IPS-18a (cell line): Measurements from ENCODE around the gene CALN1.
"Not testable (repeated sequence)": the region's sequence is repeated elsewhere in the genome, so short reads cannot be mapped to it uniquely, and the experiment has no call there.

Source experiments
- H3K27ac ChIP-seq: one replicate; pipeline ENCODE4 v1.5.1; 2013; ENCODE audit warnings: low read length
- H3K27me3 ChIP-seq: one replicate; pipeline ENCODE4 v1.6.1; 2013; ENCODE audit warnings: mild to moderate bottlenecking, low read length; ENCODE audit not compliant: control insufficient read depth, insufficient read depth
- H3K36me3 ChIP-seq: one replicate; pipeline ENCODE4 v1.6.1; 2013; ENCODE audit warnings: low read depth, low read length; ENCODE audit not compliant: control insufficient read depth
- H3K4me1 ChIP-seq: one replicate; pipeline ENCODE4 v1.6.1; 2013; ENCODE audit warnings: low read depth, low read length; ENCODE audit not compliant: control insufficient read depth
- H3K4me3 ChIP-seq: one replicate; pipeline ENCODE4 v1.5.1; 2013; ENCODE audit warnings: low read length
- H3K9ac ChIP-seq: one replicate; pipeline ENCODE4 v1.6.1; 2013; ENCODE audit warnings: mild to moderate bottlenecking, low read length, moderate library complexity
- H3K9me3 ChIP-seq: one replicate; pipeline ENCODE4 v1.6.1; 2013; ENCODE audit warnings: low read depth, low read length; ENCODE audit not compliant: control insufficient read depth

CALN1 gene

DNA sequence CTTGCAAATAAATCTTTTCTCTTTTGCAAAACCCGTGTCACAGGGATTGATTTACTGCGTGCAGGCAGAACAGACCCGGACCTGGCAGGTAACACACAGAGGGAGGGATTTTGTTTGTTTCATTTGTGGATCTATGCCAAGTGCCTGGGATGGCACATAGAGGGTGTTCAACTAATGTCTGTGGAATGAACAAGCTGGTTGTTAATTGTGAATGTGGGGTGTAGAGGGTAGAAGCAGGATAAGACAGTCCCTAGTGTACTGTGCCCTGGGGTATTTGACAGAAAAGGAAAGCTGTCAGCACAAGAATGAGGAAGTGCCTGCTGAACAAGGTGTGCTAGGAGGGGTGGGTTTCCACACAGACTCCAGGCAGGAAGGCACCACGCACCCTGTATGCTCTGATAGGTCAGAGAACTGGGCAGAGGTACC, 331.8 kb downstream of the CALN1 start:
- no peak overlapping the region for H3K4me3 ChIP-seq
- H3K9me3 ChIP-seq: no peaks in the 10 kb centered on the region
- H3K9ac ChIP-seq: no peak overlapping the region
- H3K27ac ChIP-seq: no peak overlapping the region
- H3K36me3 ChIP-seq: no peaks in the 10 kb centered on the region
- no peaks in the 10 kb centered on the region for H3K4me1 ChIP-seq
- no peaks in the 10 kb centered on the region for H3K27me3 ChIP-seq

- H3K9ac ChIP-seq: no peak overlapping the region
- H3K4me1 ChIP-seq: no peaks in the 10 kb centered on the region
- H3K27me3 ChIP-seq: no peaks in the 10 kb centered on the region
- H3K4me3 ChIP-seq: no peak overlapping the region
- H3K27ac ChIP-seq: no peak overlapping the region
- H3K36me3 ChIP-seq: no peaks in the 10 kb centered on the region
- no peaks in the 10 kb centered on the region for H3K9me3 ChIP-seq
Measured at GRCh38 chr7:72078856-72079255, 333.3 kb downstream of the CALN1 start.

DNA sequence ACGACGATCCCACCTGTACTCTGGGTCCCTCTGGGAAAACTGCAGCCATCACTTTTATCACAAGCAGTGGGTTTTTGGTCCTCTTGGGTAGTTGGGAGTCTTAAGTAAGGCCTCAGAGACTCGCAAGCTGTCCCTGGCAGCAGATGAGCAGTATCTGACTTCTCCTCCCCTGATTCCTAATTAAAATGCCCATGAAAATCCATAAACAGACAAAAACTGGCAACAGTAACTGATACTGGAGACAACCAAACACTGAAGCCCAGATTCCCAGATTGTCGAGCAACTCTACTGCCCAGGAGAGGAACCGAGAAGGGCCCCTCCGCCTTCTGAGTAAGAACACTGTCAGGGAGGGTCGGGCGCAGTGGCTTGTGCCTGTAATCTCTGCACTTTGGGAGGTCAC, 333.8 kb downstream of the CALN1 start:
- no peak overlapping the region for H3K27ac ChIP-seq
- no peaks in the 10 kb centered on the region for H3K36me3 ChIP-seq
- H3K9ac ChIP-seq: no peak overlapping the region
- H3K9me3 ChIP-seq: no peaks in the 10 kb centered on the region
- H3K4me1 ChIP-seq: no peaks in the 10 kb centered on the region
- H3K4me3 ChIP-seq: no peak overlapping the region
- H3K27me3 ChIP-seq: no peaks in the 10 kb centered on the region

- no peaks in the 10 kb centered on the region for H3K4me1 ChIP-seq
- no peaks in the 10 kb centered on the region for H3K9me3 ChIP-seq
- no peak overlapping the region for H3K4me3 ChIP-seq
- no peaks in the 10 kb centered on the region for H3K27me3 ChIP-seq
- H3K36me3 ChIP-seq: no peaks in the 10 kb centered on the region
- no peak overlapping the region for H3K9ac ChIP-seq
- H3K27ac ChIP-seq: no peak overlapping the region
Measured at GRCh38 chr7:72077786-72078185, 334.4 kb downstream of the CALN1 start.

- no peak overlapping the region for H3K4me3 ChIP-seq
- H3K36me3 ChIP-seq: no peaks in the 10 kb centered on the region
- H3K9me3 ChIP-seq: peaks cover 7% of the 10 kb centered on the region
- H3K4me1 ChIP-seq: no peaks in the 10 kb centered on the region
- H3K27ac ChIP-seq: no peak overlapping the region
- H3K9ac ChIP-seq: no peak overlapping the region
- no peaks in the 10 kb centered on the region for H3K27me3 ChIP-seq
Measured at GRCh38 chr7:72072901-72073300, 339.2 kb downstream of the CALN1 start.

GRCh38 chr7:72069263-72069662, 342.9 kb downstream of the CALN1 start:
- H3K27me3 ChIP-seq: no peaks in the 10 kb centered on the region
- no peak overlapping the region for H3K27ac ChIP-seq
- no peaks in the 10 kb centered on the region for H3K4me1 ChIP-seq
- H3K9me3 ChIP-seq: peaks cover 7% of the 10 kb centered on the region
- no peak overlapping the region for H3K9ac ChIP-seq
- H3K4me3 ChIP-seq: no peak overlapping the region
- no peaks in the 10 kb centered on the region for H3K36me3 ChIP-seq

- not testable (repeated sequence) for H3K4me3 ChIP-seq, H3K27me3 ChIP-seq, H3K27ac ChIP-seq, H3K4me1 ChIP-seq, H3K9me3 ChIP-seq, H3K36me3 ChIP-seq, H3K9ac ChIP-seq
Measured at GRCh38 chr7:72065764-72066163, 346.4 kb downstream of the CALN1 start.

DNA sequence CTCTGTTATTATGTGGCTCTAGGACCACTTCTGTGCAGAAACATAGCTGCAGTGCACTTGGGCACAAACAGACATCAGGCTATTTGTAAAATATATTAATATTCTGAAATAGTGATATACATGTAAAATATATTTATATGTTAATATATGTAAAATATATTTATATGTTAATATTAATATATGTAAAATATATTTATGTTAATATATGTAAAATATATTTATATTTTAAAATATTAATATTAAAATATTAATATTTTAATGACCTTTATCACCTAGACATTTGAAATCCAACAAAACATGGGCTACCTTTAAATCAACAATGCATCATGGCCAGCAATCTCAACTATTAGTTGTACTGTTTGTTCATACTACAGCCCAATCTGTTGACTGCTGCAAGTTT, 347.2 kb downstream of the CALN1 start:
- H3K9ac ChIP-seq: no peak overlapping the region

GRCh38 chr7:72063330-72063729, 348.8 kb downstream of the CALN1 start:
- Histone ChIP-seq H3K27ac (no peak overlapping the region), H3K4me3 (no peak overlapping the region), H3K36me3 (no peaks in the 10 kb centered on the region), H3K27me3 (no peaks in the 10 kb centered on the region), H3K4me1 (no peaks in the 10 kb centered on the region), H3K9me3 (no peaks in the 10 kb centered on the region), H3K9ac (no peak overlapping the region)

More for the DNA sequence above, 347.2 kb downstream of the CALN1 start:
- Histone ChIP-seq H3K36me3 (no peaks in the 10 kb centered on the region), H3K27me3 (no peaks in the 10 kb centered on the region), H3K9me3 (no peaks in the 10 kb centered on the region), H3K27ac (no peak overlapping the region), H3K4me1 (no peaks in the 10 kb centered on the region), H3K4me3 (no peak overlapping the region)

- H3K27me3 ChIP-seq: no peaks in the 10 kb centered on the region
- H3K4me3 ChIP-seq: no peak overlapping the region
- H3K9ac ChIP-seq: no peak overlapping the region
- H3K27ac ChIP-seq: no peak overlapping the region
- H3K4me1 ChIP-seq: no peaks in the 10 kb centered on the region
- no peaks in the 10 kb centered on the region for H3K36me3 ChIP-seq
- no peaks in the 10 kb centered on the region for H3K9me3 ChIP-seq
Measured at GRCh38 chr7:72062666-72063065, 349.5 kb downstream of the CALN1 start.

- Histone ChIP-seq H3K4me3 (no peak overlapping the region), H3K36me3 (no peaks in the 10 kb centered on the region), H3K4me1 (no peaks in the 10 kb centered on the region), H3K27me3 (no peaks in the 10 kb centered on the region), H3K27ac (no peak overlapping the region), H3K9me3 (no peaks in the 10 kb centered on the region), H3K9ac (no peak overlapping the region)
Measured at GRCh38 chr7:72059925-72060324, 352.2 kb downstream of the CALN1 start.

- no peak overlapping the region for H3K27ac ChIP-seq
- H3K36me3 ChIP-seq: no peaks in the 10 kb centered on the region
- no peaks in the 10 kb centered on the region for H3K9me3 ChIP-seq
- H3K4me1 ChIP-seq: no peaks in the 10 kb centered on the region
- H3K9ac ChIP-seq: no peak overlapping the region
- no peaks in the 10 kb centered on the region for H3K27me3 ChIP-seq
- H3K4me3 ChIP-seq: no peak overlapping the region
Measured at GRCh38 chr7:72058579-72058978, 353.6 kb downstream of the CALN1 start.
